Fibroblast of villous mesenchyme (primary cell): ENCODE measurements around the gene RGS18. TPM values are rescaled to one million over a fixed set of nuclear protein-coding genes. Genes with fewer than 3 reads are reported as not detected.

Source experiments
- DNase-seq: peaks from one replicate; pipeline ENCODE4 v3.0.0-alpha.2; 2010; ENCODE audit warnings: low read depth
- H3K4me3 ChIP-seq: 2 replicates; pipeline ENCODE4 v1.5.1; 2011; ENCODE audit warnings: low read depth, mild to moderate bottlenecking, low read length
- CTCF ChIP-seq: IDR thresholded peaks from 2 replicates; pipeline ENCODE4 v1.5.1; 2012; ENCODE audit warnings: low read depth, mild to moderate bottlenecking, low read length; ENCODE audit not compliant: insufficient read depth
- total RNA-seq: library from RNA; depleted of rRNA; stranded (reverse); fragments of >200 nt; gene quantifications from 2 replicates; pipeline ENCODE4 v1.2.3, GENCODE V29; 2012

RGS18 gene
- total RNA-seq, 1 donor, result not detected

DNA sequence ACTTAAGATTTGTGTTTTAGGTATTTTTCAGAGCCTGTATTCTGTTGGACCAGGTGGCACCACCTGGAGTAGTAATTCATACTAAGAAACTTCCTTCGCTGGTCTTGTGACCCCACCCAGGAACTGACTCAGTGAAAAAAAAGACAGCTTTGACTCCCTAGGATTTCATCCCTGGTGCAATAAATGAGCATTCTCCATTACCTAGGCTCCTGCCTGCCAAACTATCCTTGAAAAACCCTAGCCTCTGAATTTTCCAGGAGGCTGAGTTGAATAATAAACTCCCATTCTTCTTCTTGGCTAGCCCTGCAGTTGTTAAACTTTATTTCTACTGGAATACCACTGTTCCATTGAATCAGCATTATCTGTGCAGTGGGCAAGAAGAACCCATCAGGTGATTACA, 10.6 kb upstream of the RGS18 start:
- no peak overlapping the region for H3K4me3 ChIP-seq
- no peak for TF ChIP-seq CTCF
- no peak for DNase-seq

DNA sequence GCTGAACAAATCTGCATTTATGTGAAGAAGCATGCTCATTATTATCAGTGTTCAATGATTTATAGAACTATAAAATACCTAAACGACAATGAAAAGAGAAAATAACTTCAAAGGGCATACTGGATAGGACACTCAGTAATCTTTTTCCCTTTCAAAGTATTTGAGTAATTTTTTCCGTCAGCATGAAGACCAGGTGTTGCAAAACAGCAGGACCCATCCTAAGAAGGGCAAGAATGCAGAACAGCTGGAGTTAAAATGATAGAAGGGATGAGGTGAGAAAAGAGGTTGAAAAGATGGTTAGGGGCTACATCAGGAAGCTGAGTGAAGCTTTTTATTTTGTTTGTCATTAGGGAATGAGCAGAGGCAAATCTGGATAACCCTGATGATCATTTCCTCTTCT, 7.1 kb upstream of the RGS18 start:
- no peak for DNase-seq
- H3K4me3 ChIP-seq, result no peak overlapping the region
- no peak for TF ChIP-seq CTCF

DNA sequence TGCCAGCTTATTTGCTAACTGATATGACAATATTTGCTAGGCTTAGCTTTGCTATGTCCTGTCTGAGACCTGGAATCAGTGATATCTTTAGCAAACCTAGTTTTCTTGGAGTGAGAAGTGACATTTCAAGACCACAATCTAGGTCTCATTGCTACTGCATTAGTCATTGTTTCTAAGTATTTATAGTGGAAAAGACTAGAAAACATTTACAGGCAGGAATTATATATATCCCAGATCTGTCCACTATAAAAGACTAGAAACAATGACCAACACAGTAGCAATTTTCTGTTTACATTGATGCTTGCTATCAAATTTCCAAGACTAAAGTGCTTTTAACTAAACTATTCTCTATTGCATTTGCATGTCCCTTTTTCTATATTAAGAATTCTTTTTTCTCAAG, 5.0 kb upstream of the RGS18 start:
- no peak overlapping the region for H3K4me3 ChIP-seq
- no peak for TF ChIP-seq CTCF
- no peak for DNase-seq

- H3K4me3 ChIP-seq, result no peak overlapping the region
- no peak for TF ChIP-seq CTCF
- DNase-seq, result no peak
Observed at GRCh38 chr1:192157067-192157466, 1.2 kb upstream of the RGS18 start.

GRCh38 chr1:192159014-192159413, 752 bp downstream of the RGS18 start:
- no peak overlapping the region for H3K4me3 ChIP-seq
- no peak for TF ChIP-seq CTCF

DNA sequence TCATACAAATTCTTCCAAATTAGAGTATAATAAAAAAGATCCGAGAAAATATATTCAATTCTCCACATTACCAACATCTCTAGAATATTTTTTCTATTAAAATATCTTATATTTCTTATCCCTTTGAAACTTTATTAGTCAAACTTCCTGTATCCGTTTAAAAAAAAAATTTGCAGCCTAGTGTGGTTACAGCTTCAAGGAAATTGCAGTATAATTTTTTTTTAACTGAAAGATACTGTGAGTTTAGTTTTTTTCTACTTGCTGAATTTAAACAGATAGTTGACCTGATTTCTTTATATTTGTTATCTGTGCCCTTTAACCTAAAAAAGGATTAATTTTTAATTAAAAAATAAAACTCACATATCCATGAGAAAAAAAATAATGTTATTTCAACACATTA, 1.5 kb downstream of the RGS18 start:
- no peak overlapping the region for H3K4me3 ChIP-seq
- DNase-seq, result no peak

More at GRCh38 chr1:192159014-192159413, 752 bp downstream of the RGS18 start:
- no peak for DNase-seq

More for the DNA sequence above, 1.5 kb downstream of the RGS18 start:
- no peak for TF ChIP-seq CTCF
